ENCODE measurements around the gene GRIP1. TPM values are rescaled to one million over a fixed set of nuclear protein-coding genes. Genes with fewer than 3 reads are reported as not detected.

Gene GRIP1
- total RNA-seq, 2 experiments from 2014 or later: 0.85 to 1.6 TPM

- H3K27me3 Mint-ChIP-seq: peaks cover 12% of the 10 kb centered on the region
- H3K4me1 Mint-ChIP-seq: no peaks in the 10 kb centered on the region
- no peaks in the 10 kb centered on the region for H3K36me3 Mint-ChIP-seq (ENCODE audit: low read depth)
- no peak overlapping the region for H3K4me3 Mint-ChIP-seq
- DNase-seq: no peak
- H3K9me3 Mint-ChIP-seq: no peaks in the 10 kb centered on the region
- no peak overlapping the region for H3K27ac Mint-ChIP-seq
- ChIA-PET CTCF (no interaction called here), POLR2A (no interaction called here)
These were observed 16.7 kb downstream of the GRIP1 start for GRCh38 chr12:66662179-66662578.

- Mint-ChIP-seq H3K9me3 (no peaks in the 10 kb centered on the region), H3K27me3 (peaks cover 12% of the 10 kb centered on the region)
- POLR2A ChIA-PET: no interaction called here
These were observed 17.5 kb downstream of the GRIP1 start for GRCh38 chr12:66661357-66661756.

GRCh38 chr12:66653796-66654195, 25.1 kb downstream of the GRIP1 start:
- Mint-ChIP-seq H3K4me1 (no peaks in the 10 kb centered on the region), H3K27ac (no peak overlapping the region), H3K9me3 (no peaks in the 10 kb centered on the region), H3K4me3 (no peak overlapping the region), H3K27me3 (peaks cover 2% of the 10 kb centered on the region), H3K36me3 (ENCODE audit: low read depth) (no peaks in the 10 kb centered on the region)
- ChIA-PET CTCF (no interaction called here), POLR2A (no interaction called here)
- DNase-seq: no peak

More at GRCh38 chr12:66661357-66661756, 17.5 kb downstream of the GRIP1 start:
- Mint-ChIP-seq H3K4me1 (no peaks in the 10 kb centered on the region), H3K27ac (no peak overlapping the region), H3K4me3 (no peak overlapping the region), H3K36me3 (ENCODE audit: low read depth) (no peaks in the 10 kb centered on the region)
- CTCF ChIA-PET: no interaction called here
- no peak for DNase-seq

- ChIA-PET CTCF (no interaction called here), POLR2A (no interaction called here)
- no peaks in the 10 kb centered on the region for H3K4me1 Mint-ChIP-seq
- H3K27me3 Mint-ChIP-seq: no peaks in the 10 kb centered on the region
- no peak overlapping the region for H3K27ac Mint-ChIP-seq
- no peak overlapping the region for H3K4me3 Mint-ChIP-seq
- no peak for DNase-seq
- H3K9me3 Mint-ChIP-seq: no peaks in the 10 kb centered on the region
- H3K36me3 Mint-ChIP-seq (ENCODE audit: low read depth): no peaks in the 10 kb centered on the region
These were observed 30.7 kb downstream of the GRIP1 start for GRCh38 chr12:66648033-66648735.

- no peak overlapping the region for H3K27ac Mint-ChIP-seq
These were observed 31.7 kb downstream of the GRIP1 start for GRCh38 chr12:66647034-66647691.

GRCh38 chr12:66644151-66644550, 34.7 kb downstream of the GRIP1 start:
- no peak for DNase-seq
- CTCF ChIA-PET: no interaction called here
- H3K9me3 Mint-ChIP-seq: no peaks in the 10 kb centered on the region
- H3K36me3 Mint-ChIP-seq (ENCODE audit: low read depth): no peaks in the 10 kb centered on the region
- H3K4me1 Mint-ChIP-seq: no peaks in the 10 kb centered on the region
- H3K4me3 Mint-ChIP-seq: no peak overlapping the region
- H3K27me3 Mint-ChIP-seq: peaks cover 2% of the 10 kb centered on the region
- no peak overlapping the region for H3K27ac Mint-ChIP-seq
- POLR2A ChIA-PET: no interaction called here

More at GRCh38 chr12:66647034-66647691, 31.7 kb downstream of the GRIP1 start:
- CTCF ChIA-PET: no interaction called here
- no peak for DNase-seq
- POLR2A ChIA-PET: no interaction called here
- Mint-ChIP-seq H3K27me3 (no peaks in the 10 kb centered on the region), H3K9me3 (no peaks in the 10 kb centered on the region), H3K4me1 (no peaks in the 10 kb centered on the region), H3K36me3 (ENCODE audit: low read depth) (no peaks in the 10 kb centered on the region), H3K4me3 (no peak overlapping the region)

- CTCF ChIA-PET: no interaction called here
- no peaks in the 10 kb centered on the region for H3K36me3 Mint-ChIP-seq (ENCODE audit: low read depth)
- no peaks in the 10 kb centered on the region for H3K4me1 Mint-ChIP-seq
- POLR2A ChIA-PET: no interaction called here
- DNase-seq: no peak
- H3K4me3 Mint-ChIP-seq: no peak overlapping the region
- H3K27me3 Mint-ChIP-seq: peaks cover 7% of the 10 kb centered on the region
- H3K27ac Mint-ChIP-seq: no peak overlapping the region
- no peaks in the 10 kb centered on the region for H3K9me3 Mint-ChIP-seq
These were observed 38.0 kb downstream of the GRIP1 start for GRCh38 chr12:66640691-66641460.

- no peaks in the 10 kb centered on the region for H3K4me1 Mint-ChIP-seq
- no peaks in the 10 kb centered on the region for H3K9me3 Mint-ChIP-seq
- no peaks in the 10 kb centered on the region for H3K36me3 Mint-ChIP-seq (ENCODE audit: low read depth)
- ChIA-PET CTCF (no interaction called here), POLR2A (no interaction called here)
- no peak overlapping the region for H3K27ac Mint-ChIP-seq
- no peak overlapping the region for H3K4me3 Mint-ChIP-seq
- H3K27me3 Mint-ChIP-seq: peaks cover 9% of the 10 kb centered on the region
- DNase-seq: no peak
These were observed 40.2 kb downstream of the GRIP1 start for GRCh38 chr12:66638666-66639065.

GRCh38 chr12:66637699-66638301, 41.1 kb downstream of the GRIP1 start:
- Mint-ChIP-seq H3K27ac (no peak overlapping the region), H3K9me3 (no peaks in the 10 kb centered on the region), H3K27me3 (peaks cover 9% of the 10 kb centered on the region), H3K4me3 (no peak overlapping the region), H3K36me3 (ENCODE audit: low read depth) (no peaks in the 10 kb centered on the region), H3K4me1 (no peaks in the 10 kb centered on the region)
- CTCF ChIA-PET: no interaction called here
- POLR2A ChIA-PET: no interaction called here
- DNase-seq: no peak

GRCh38 chr12:66636771-66637170, 42.1 kb downstream of the GRIP1 start:
- DNase-seq: no peak
- Mint-ChIP-seq H3K27ac (no peak overlapping the region), H3K9me3 (no peaks in the 10 kb centered on the region), H3K27me3 (peaks cover 9% of the 10 kb centered on the region), H3K4me3 (no peak overlapping the region), H3K4me1 (no peaks in the 10 kb centered on the region), H3K36me3 (ENCODE audit: low read depth) (no peaks in the 10 kb centered on the region)
- ChIA-PET POLR2A (no interaction called here), CTCF (no interaction called here)

- ChIA-PET POLR2A (no interaction called here), CTCF (no interaction called here)
- DNase-seq: no peak
These were observed 45.2 kb downstream of the GRIP1 start for GRCh38 chr12:66633676-66634075.

GRCh38 chr12:66629138-66629870, 49.6 kb downstream of the GRIP1 start:
- CTCF ChIA-PET: no interaction called here
- POLR2A ChIA-PET: no interaction called here

More at GRCh38 chr12:66633676-66634075, 45.2 kb downstream of the GRIP1 start:
- no peaks in the 10 kb centered on the region for H3K4me1 Mint-ChIP-seq
- H3K4me3 Mint-ChIP-seq: no peak overlapping the region
- peaks cover 7% of the 10 kb centered on the region for H3K27me3 Mint-ChIP-seq
- no peak overlapping the region for H3K27ac Mint-ChIP-seq
- H3K36me3 Mint-ChIP-seq (ENCODE audit: low read depth): no peaks in the 10 kb centered on the region
- no peaks in the 10 kb centered on the region for H3K9me3 Mint-ChIP-seq

GRCh38 chr12:66627988-66628317, 50.9 kb downstream of the GRIP1 start:
- Mint-ChIP-seq H3K36me3 (ENCODE audit: low read depth) (no peaks in the 10 kb centered on the region), H3K4me3 (no peak overlapping the region), H3K9me3 (no peaks in the 10 kb centered on the region), H3K27ac (no peak overlapping the region), H3K27me3 (peaks cover 2% of the 10 kb centered on the region), H3K4me1 (no peaks in the 10 kb centered on the region)
- ChIA-PET CTCF (no interaction called here), POLR2A (no interaction called here)
- no peak for DNase-seq

More at GRCh38 chr12:66629138-66629870, 49.6 kb downstream of the GRIP1 start:
- no peaks in the 10 kb centered on the region for H3K4me1 Mint-ChIP-seq
- no peak for DNase-seq
- H3K27ac Mint-ChIP-seq: no peak overlapping the region
- H3K27me3 Mint-ChIP-seq: peaks cover 4% of the 10 kb centered on the region
- no peak overlapping the region for H3K4me3 Mint-ChIP-seq
- no peaks in the 10 kb centered on the region for H3K9me3 Mint-ChIP-seq
- no peaks in the 10 kb centered on the region for H3K36me3 Mint-ChIP-seq (ENCODE audit: low read depth)
